KBM-7 (cell line): ENCODE results near the gene PLCD1.
"Not testable (repeated sequence)": the region's sequence is repeated elsewhere in the genome, so short reads cannot be mapped to it uniquely, and the experiment has no call there.

Source experiments
- DNase-seq: peaks from one replicate; pipeline ENCODE4 v3.0.0-alpha.2; 2015
- in situ Hi-C: fragments of 300-500 bp; cut with MboI; formaldehyde crosslinking; loops from 2 replicates; pipeline ENCODE4 v1.14.3; 2020; ENCODE audit warnings: low sequenced_read_pairs, low pct_unique_long_range_greater_than_20kb, mixed read lengths

Gene PLCD1

GRCh38 chr3:38029400-38030125, at the start of gene PLCD1:
TSS of gene PLCD1 (minus strand) at chr3:38029642. CDS start at chr3:38029539, 103 bp downstream.
- DNase-seq = no peak

GRCh38 chr3:38077073-38077472, 47.6 kb upstream of the PLCD1 start:
- in situ Hi-C loops, DNase-seq: not testable (repeated sequence)

More at GRCh38 chr3:38029400-38030125, at the start of gene PLCD1:
- in situ Hi-C loops = no loop called here

- DNase-seq = no peak
- in situ Hi-C loops = no loop called here
Measured at GRCh38 chr3:38070013-38070412, 40.6 kb upstream of the PLCD1 start.

- in situ Hi-C loops = no loop called here
- DNase-seq = no peak
Measured at GRCh38 chr3:38067508-38068233, 38.2 kb upstream of the PLCD1 start.

GRCh38 chr3:38064453-38064852, 35.0 kb upstream of the PLCD1 start:
- in situ Hi-C loops, DNase-seq: not testable (repeated sequence)

GRCh38 chr3:38062809-38063208, 33.4 kb upstream of the PLCD1 start:
- DNase-seq = no peak
- in situ Hi-C loops = no loop called here

- DNase-seq = no peak
- in situ Hi-C loops = no loop called here
Measured at GRCh38 chr3:38059591-38059990, 30.1 kb upstream of the PLCD1 start.

- DNase-seq = no peak
- in situ Hi-C loops = no loop called here
Measured at GRCh38 chr3:38059148-38059547, 29.7 kb upstream of the PLCD1 start.

- in situ Hi-C loops = no loop called here
- no peak for DNase-seq
Measured at GRCh38 chr3:38054499-38055001, 25.1 kb upstream of the PLCD1 start.

GRCh38 chr3:38053813-38054498, 24.5 kb upstream of the PLCD1 start:
- DNase-seq, in situ Hi-C loops: not testable (repeated sequence)

GRCh38 chr3:38053286-38053685, 23.8 kb upstream of the PLCD1 start:
- in situ Hi-C loops, DNase-seq: not testable (repeated sequence)

GRCh38 chr3:38051131-38051530, 21.7 kb upstream of the PLCD1 start:
- in situ Hi-C loops = no loop called here

GRCh38 chr3:38049358-38050126, 20.1 kb upstream of the PLCD1 start:
- DNase-seq = no peak
- in situ Hi-C loops = no loop called here

More at GRCh38 chr3:38051131-38051530, 21.7 kb upstream of the PLCD1 start:
- DNase-seq = no peak

GRCh38 chr3:38047896-38048295, 18.5 kb upstream of the PLCD1 start:
- in situ Hi-C loops = no loop called here
- DNase-seq = no peak

GRCh38 chr3:38046821-38047220, 17.4 kb upstream of the PLCD1 start:
- DNase-seq = no peak
- in situ Hi-C loops = no loop called here

- DNase-seq = no peak
- in situ Hi-C loops = no loop called here
Measured at GRCh38 chr3:38046027-38046426, 16.6 kb upstream of the PLCD1 start.

GRCh38 chr3:38043486-38043885, 14.0 kb upstream of the PLCD1 start:
- in situ Hi-C loops = no loop called here
- no peak for DNase-seq

- in situ Hi-C loops = no loop called here
- DNase-seq = no peak
Measured at GRCh38 chr3:38040401-38040800, 11.0 kb upstream of the PLCD1 start.

GRCh38 chr3:38039899-38040261, 10.4 kb upstream of the PLCD1 start:
- in situ Hi-C loops = no loop called here
- peak; percentile 83 for DNase-seq
